GM13976 (cell line): ENCODE results near the gene CELA3A.

Experiments used
- DNase-seq: peaks from one replicate; pipeline ENCODE4 v3.0.0; 2012; ENCODE audit warnings: low spot score
- CTCF ChIP-seq: IDR thresholded peaks from 2 replicates; pipeline ENCODE4 v1.5.1; 2012; ENCODE audit warnings: borderline replicate concordance, mild to moderate bottlenecking; ENCODE audit not compliant: insufficient read depth; ENCODE audit errors: extremely low read depth, missing control alignments, control extremely low read depth
- in situ Hi-C: fragments of 300-500 bp; cut with MboI; formaldehyde crosslinking; loops from one replicate; pipeline ENCODE4 v1.12.0; 2022; ENCODE audit warnings: low sequenced_read_pairs, mixed read lengths, inconsistent platforms; ENCODE audit not compliant: unreplicated experiment

The CELA3A gene

GRCh38 chr1:22055463-22055862 is 54.0 kb downstream of the CELA3A start:
- no peak for DNase-seq
- in situ Hi-C loops, result no loop called here
- TF ChIP-seq CTCF, result no peak

- DNase-seq, result no peak
- TF ChIP-seq CTCF, result no peak
- in situ Hi-C loops, result no loop called here
These were observed 54.6 kb downstream of the CELA3A start for GRCh38 chr1:22056043-22056442.

- in situ Hi-C loops, result no loop called here
- TF ChIP-seq CTCF, result no peak
These were observed 55.5 kb downstream of the CELA3A start for GRCh38 chr1:22056936-22057335.

GRCh38 chr1:22057861-22058260 is 56.4 kb downstream of the CELA3A start:
- in situ Hi-C loops, result no loop called here
- DNase-seq, result no peak
- no peak for TF ChIP-seq CTCF

More at GRCh38 chr1:22056936-22057335, 55.5 kb downstream of the CELA3A start:
- DNase-seq, result no peak
